B cell (primary cell): ENCODE measurements around the gene MRPS6. TPM values are rescaled to one million over a fixed set of nuclear protein-coding genes. Genes with fewer than 3 reads are reported as not detected.

Experiments used
- ATAC-seq: fragments of 200-7000 bp; cut with Tn5 transposase; one replicate; pipeline ENCODE4 v1.10.0; 2021; ENCODE audit warnings: low read depth, mild to moderate bottlenecking, moderate number of reproducible peaks, moderate library complexity
- CTCF ChIA-PET: fragments of 350-600 bp; sonication (Branson Sonifier 250); formaldehyde crosslinking; loops from one replicate; lab custom pipeline; 2021; ENCODE audit warnings: antibody characterized with exemption, inconsistent platforms; lab: Charles Lee
- POLR2A ChIA-PET: fragments of 350-600 bp; sonication (Branson Sonifier 250); formaldehyde crosslinking; loops from one replicate; lab custom pipeline; 2021; ENCODE audit warnings: antibody characterized with exemption; lab: Charles Lee
- DNase-seq: peaks from one replicate; pipeline ENCODE4 v3.0.0; 2013
- H2AFZ ChIP-seq: 2 replicates; pipeline ENCODE4 v1.6.1; 2012; ENCODE audit warnings: mild to moderate bottlenecking, low read depth, low read length; ENCODE audit not compliant: insufficient read depth, poor library complexity, severe bottlenecking
- H3K27ac ChIP-seq, 2 donors: 1 replicate in 1 of 2; 2 replicates in 1 of 2; pipeline ENCODE4 v1.5.1; 2012 to 2013; ENCODE audit warnings: low read length in 2 of 2, mild to moderate bottlenecking in 2 of 2, moderate library complexity in 1 of 2
- H3K27me3 ChIP-seq, 4 experiments: fragments of 200-600 bp in 1 of 4; sonication (generic) in 1 of 4; replicated peaks in 1 of 4; 1 replicate in 2 of 4; 2 replicates in 2 of 4; pipeline versions ENCODE4 v1.6.1 to v1.7.0; 2013 to 2016; ENCODE audit warnings: low read length in 3 of 4, mild to moderate bottlenecking in 2 of 4, mixed read lengths in 1 of 4, moderate library complexity in 1 of 4; ENCODE audit not compliant: insufficient read depth in 4 of 4, control insufficient read depth in 3 of 4; ENCODE audit errors: control extremely low read depth in 1 of 4
- H3K36me3 ChIP-seq, 2 experiments: replicated peaks in 1 of 2; 1 replicate in 1 of 2; 2 replicates in 1 of 2; pipeline versions ENCODE4 v1.6.1 to v1.7.1; 2013; ENCODE audit warnings: low read length in 1 of 2; ENCODE audit not compliant: insufficient read depth in 2 of 2, control insufficient read depth in 1 of 2; ENCODE audit errors: control extremely low read depth in 1 of 2, extremely low read depth in 1 of 2
- H3K4me1 ChIP-seq, 2 donors: fragments of 200-600 bp in 1 of 2; sonication (generic) in 1 of 2; 1 replicate in 1 of 2; 2 replicates in 1 of 2; pipeline versions ENCODE4 v1.5.1 to v1.6.1; 2013 to 2017; ENCODE audit warnings: low read length in 2 of 2; ENCODE audit not compliant: control insufficient read depth in 2 of 2, insufficient read depth in 2 of 2
- H3K4me2 ChIP-seq: replicated peaks from 2 replicates; pipeline ENCODE3; 2012; ENCODE audit warnings: mild to moderate bottlenecking, low read depth, low read length; ENCODE audit not compliant: poor library complexity, severe bottlenecking
- H3K4me3 ChIP-seq, 5 experiments: fragments of 200-600 bp in 1 of 5; sonication (generic) in 1 of 5; 1 replicate in 3 of 5; 2 replicates in 2 of 5; pipeline versions ENCODE4 v1.5.1 to v1.7.0; 2011 to 2016; ENCODE audit warnings: low read length in 4 of 5, mild to moderate bottlenecking in 4 of 5, low read depth in 2 of 5, control low read depth in 1 of 5, moderate library complexity in 1 of 5; ENCODE audit not compliant: insufficient read depth in 1 of 5; ENCODE audit errors: control extremely low read depth in 1 of 5, extremely low read depth in 1 of 5
- H3K79me2 ChIP-seq: fragments of 200-600 bp; sonication (generic); one replicate; pipeline ENCODE4 v1.6.0; 2016; ENCODE audit warnings: low read length; ENCODE audit not compliant: control insufficient read depth, insufficient read depth
- H3K9ac ChIP-seq: fragments of 200-600 bp; sonication (generic); 2 replicates; pipeline ENCODE4 v1.6.1; 2017; ENCODE audit warnings: mild to moderate bottlenecking, low read length, moderate library complexity
- H3K9me3 ChIP-seq, 3 donors: one replicate each; pipeline versions ENCODE4 v1.6.1 to v1.7.1; 2013; ENCODE audit warnings: low read length in 2 of 3; ENCODE audit not compliant: control insufficient read depth in 2 of 3, insufficient read depth in 1 of 3; ENCODE audit errors: control extremely low read depth in 1 of 3
- H4K20me1 ChIP-seq: 2 replicates; pipeline ENCODE4 v1.6.0; 2012; ENCODE audit warnings: mild to moderate bottlenecking, low read length; ENCODE audit not compliant: insufficient read depth, control insufficient read depth, poor library complexity, severe bottlenecking
- H3K27ac Mint-ChIP-seq: one replicate; pipeline ENCODE4 v1.8.0; 2021; ENCODE audit warnings: mixed read lengths
- H3K27me3 Mint-ChIP-seq: one replicate; pipeline ENCODE4 v1.8.0; 2021; ENCODE audit warnings: mixed read lengths
- H3K4me1 Mint-ChIP-seq: one replicate; pipeline ENCODE4 v1.8.0; 2021; ENCODE audit warnings: mixed read lengths
- H3K4me3 Mint-ChIP-seq: one replicate; pipeline ENCODE4 v1.8.0; 2021; ENCODE audit warnings: mixed read lengths
- H3K9me3 Mint-ChIP-seq: one replicate; pipeline ENCODE4 v1.8.0; 2022; ENCODE audit warnings: mixed read lengths; ENCODE audit not compliant: insufficient read depth
- EZH2 ChIP-seq: IDR thresholded peaks from 2 replicates; pipeline ENCODE4 v1.6.1; 2012; ENCODE audit warnings: borderline replicate concordance, low read depth, mild to moderate bottlenecking, moderate library complexity, low read length; ENCODE audit not compliant: insufficient read depth, poor library complexity, severe bottlenecking
- WGBS: methylation state at CpG from one replicate; pipeline ENCODE4 v1.1.5; 2013; ENCODE audit warnings: missing lambda C conversion rate; ENCODE audit not compliant: insufficient coverage; 5-methylcytosine and 5-hydroxymethylcytosine counted together
- intact Hi-C: fragments of 100-400 bp; cut with micrococcal nuclease; formaldehyde crosslinking; loops from one replicate; pipeline ENCODE4 v1.10.0; 2022
- polyA plus RNA-seq: library from polyadenylated mRNA; depleted of rRNA; stranded (reverse); fragments of >200 nt; gene quantifications from 2 replicates; pipeline ENCODE4 v1.2.3, GENCODE V29; 2012
- total RNA-seq, 2 donors: library from RNA; stranded (reverse); fragments of 120-200 nt in 1 of 2; gene quantifications; 1 replicate in 1 of 2; 2 replicates in 1 of 2; pipeline versions ENCODE4 v1.2.3 to v1.2.4, GENCODE V29; 2013 to 2022
- TF ChIP-seq, protein P1 (sequence below): fragments of 200-600 bp; IDR thresholded peaks from one replicate; pipeline ENCODE4 v1.8.0; 2022; ENCODE audit warnings: antibody characterized with exemption, mild to moderate bottlenecking

The MRPS6 gene
- total and polyA plus RNA-seq, 2 donors (not counting 1 experiment from before 2014, with no cell fraction given): 15.7 to 37.9 TPM

DNA sequence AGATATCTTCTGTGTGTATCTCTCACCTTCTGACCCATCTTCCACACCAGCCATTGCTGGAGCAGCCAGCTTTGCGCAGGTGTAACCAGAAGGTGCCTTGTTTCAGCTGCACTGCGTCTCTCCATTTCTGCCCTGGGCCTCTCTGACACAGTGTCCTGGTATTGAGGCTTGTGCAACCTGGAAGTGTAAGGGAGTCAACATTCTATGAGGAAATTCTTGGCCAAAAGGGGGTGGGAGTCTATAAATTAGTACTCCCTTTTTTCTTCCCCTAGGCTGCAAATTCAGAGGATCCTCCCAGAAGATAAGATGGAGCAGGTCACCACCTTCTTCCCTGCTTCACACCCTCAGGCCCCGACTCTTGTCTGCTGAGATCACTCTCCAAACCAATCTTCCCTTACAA lies 109.1 kb downstream of the MRPS6 start:
- Histone ChIP-seq H3K4me3 (no peak overlapping the region), H3K27ac (no peak overlapping the region), H3K4me2 (no peak overlapping the region), H3K79me2 (no peaks in the 10 kb centered on the region), H4K20me1 (no peaks in the 10 kb centered on the region), H3K9me3 (peaks cover 0 to 10% (median 0%) of the 10 kb centered on the region in 3 donors), H3K27me3 (no peaks in the 10 kb centered on the region), H3K4me1 (no peaks in the 10 kb centered on the region), H3K36me3 (no peaks in the 10 kb centered on the region), H2AFZ (no peak overlapping the region), H3K9ac (no peak overlapping the region)
- ATAC-seq: no peak
- no peak for TF ChIP-seq EZH2
- TF ChIP-seq, protein P1, sequence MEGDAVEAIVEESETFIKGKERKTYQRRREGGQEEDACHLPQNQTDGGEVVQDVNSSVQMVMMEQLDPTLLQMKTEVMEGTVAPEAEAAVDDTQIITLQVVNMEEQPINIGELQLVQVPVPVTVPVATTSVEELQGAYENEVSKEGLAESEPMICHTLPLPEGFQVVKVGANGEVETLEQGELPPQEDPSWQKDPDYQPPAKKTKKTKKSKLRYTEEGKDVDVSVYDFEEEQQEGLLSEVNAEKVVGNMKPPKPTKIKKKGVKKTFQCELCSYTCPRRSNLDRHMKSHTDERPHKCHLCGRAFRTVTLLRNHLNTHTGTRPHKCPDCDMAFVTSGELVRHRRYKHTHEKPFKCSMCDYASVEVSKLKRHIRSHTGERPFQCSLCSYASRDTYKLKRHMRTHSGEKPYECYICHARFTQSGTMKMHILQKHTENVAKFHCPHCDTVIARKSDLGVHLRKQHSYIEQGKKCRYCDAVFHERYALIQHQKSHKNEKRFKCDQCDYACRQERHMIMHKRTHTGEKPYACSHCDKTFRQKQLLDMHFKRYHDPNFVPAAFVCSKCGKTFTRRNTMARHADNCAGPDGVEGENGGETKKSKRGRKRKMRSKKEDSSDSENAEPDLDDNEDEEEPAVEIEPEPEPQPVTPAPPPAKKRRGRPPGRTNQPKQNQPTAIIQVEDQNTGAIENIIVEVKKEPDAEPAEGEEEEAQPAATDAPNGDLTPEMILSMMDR: no peak
- 83% methylated on average over 1 of the region's 3 CpGs for WGBS
- H3K27ac Mint-ChIP-seq: no peak overlapping the region
- H3K9me3 Mint-ChIP-seq: no peaks in the 10 kb centered on the region
- DNase-seq: no peak
- no peak overlapping the region for H3K4me3 Mint-ChIP-seq
- ChIA-PET POLR2A (no interaction called here), CTCF (no interaction called here)
- H3K27me3 Mint-ChIP-seq: no peaks in the 10 kb centered on the region
- H3K4me1 Mint-ChIP-seq: no peaks in the 10 kb centered on the region
- intact Hi-C loops: no loop called here

GRCh38 chr21:34183331-34183928 lies 110.1 kb downstream of the MRPS6 start:
- Histone ChIP-seq H4K20me1 (no peaks in the 10 kb centered on the region), H3K27ac (no peak overlapping the region), H3K36me3 (no peaks in the 10 kb centered on the region), H3K79me2 (no peaks in the 10 kb centered on the region), H3K27me3 (no peaks in the 10 kb centered on the region), H3K4me2 (no peak overlapping the region), H3K9ac (no peak overlapping the region), H3K4me1 (no peaks in the 10 kb centered on the region), H2AFZ (no peak overlapping the region), H3K9me3 (peaks cover 0 to 8% (median 0%) of the 10 kb centered on the region in 3 donors), H3K4me3 (no peak overlapping the region)
- Mint-ChIP-seq H3K27me3 (no peaks in the 10 kb centered on the region), H3K4me3 (no peak overlapping the region), H3K4me1 (no peaks in the 10 kb centered on the region), H3K9me3 (no peaks in the 10 kb centered on the region), H3K27ac (no peak overlapping the region)
- WGBS: 100% methylated on average over 4 of the region's 5 CpGs
- DNase-seq (no peak), ATAC-seq (no peak)
- intact Hi-C loops: no loop called here
- ChIA-PET CTCF (no interaction called here), POLR2A (no interaction called here)
- TF ChIP-seq, protein P1: no peak
- no peak for TF ChIP-seq EZH2
